ENCODE results near the gene HIP1.
"Not testable (repeated sequence)": the region's sequence is repeated elsewhere in the genome, so short reads cannot be mapped to it uniquely, and the experiment has no call there.

- TF ChIP-seq CTCF (IDR thresholded peaks at IDR 0.05; ENCODE audit: low read depth, low read length); POLR2A (IDR thresholded peaks at IDR 0.05; ENCODE audit: extremely low read depth, insufficient read length); MAX (IDR thresholded peaks at IDR 0.05; ENCODE audit: low read depth, low read length); MYC (IDR thresholded peaks at IDR 0.05; ENCODE audit: low read depth, low read length): not testable (repeated sequence)
Observed at GRCh38 chr7:75602831-75603230, 135.9 kb downstream of the HIP1 start.
